Endothelial cell of umbilical vein (primary cell): ENCODE measurements around the gene LAIR1. TPM values are rescaled to one million over a fixed set of nuclear protein-coding genes. Genes with fewer than 3 reads are reported as not detected.

ENCODE experiments used
- BruUV-seq: library from RNA; stranded (reverse); fragments of 400-500 nt; replicated peaks from 2 replicates; lab custom pipeline; 2021; lab: Mats Ljungman, UMichigan
- CTCF ChIA-PET: fragments of 300-600, 350-600 bp; sonication (Branson Sonifier 250); formaldehyde crosslinking; loops from one replicate; lab custom pipeline; 2021; ENCODE audit warnings: antibody characterized with exemption, inconsistent platforms; lab: Charles Lee
- POLR2A ChIA-PET: fragments of 300-600, 350-600 bp; sonication (Branson Sonifier 250); formaldehyde crosslinking; loops from one replicate; lab custom pipeline; 2021; ENCODE audit warnings: antibody characterized with exemption, inconsistent platforms; lab: Charles Lee
- DNase-seq: peaks from one replicate; pipeline ENCODE4 v3.0.0-alpha.2; 2011; ENCODE audit warnings: low read depth, low spot score
- FAIRE-seq: peaks from 2 replicates; lab custom pipeline; 2011; peaks lifted over from hg19 to GRCh38; lab: Jason Lieb, UNC
- H2AFZ ChIP-seq: 2 replicates; pipeline ENCODE4 v1.6.0; 2012; ENCODE audit warnings: low read depth, low read length, control low read depth, inconsistent platforms
- H3K27ac ChIP-seq: 2 replicates; pipeline ENCODE4 v1.5.1; 2011; ENCODE audit warnings: low read depth, mild to moderate bottlenecking, control low read depth, low read length, moderate library complexity; ENCODE audit not compliant: insufficient read depth
- H3K27me3 ChIP-seq, 2 experiments: 2 replicates each; pipeline versions ENCODE4 v1.6.0 to v1.6.1; 2011; ENCODE audit warnings: low read length in 2 of 2, mixed read lengths in 1 of 2; ENCODE audit not compliant: control insufficient read depth in 2 of 2, insufficient read depth in 2 of 2
- H3K36me3 ChIP-seq, 2 experiments: 2 replicates in 1 of 2; 3 replicates in 1 of 2; pipeline ENCODE4 v1.5.1; 2011; ENCODE audit warnings: low read length in 2 of 2, mild to moderate bottlenecking in 1 of 2, moderate library complexity in 1 of 2; ENCODE audit not compliant: control insufficient read depth in 2 of 2, insufficient read depth in 2 of 2; ENCODE audit errors: extremely low read depth in 1 of 2
- H3K4me1 ChIP-seq: 3 replicates; pipeline ENCODE4 v1.5.1; 2011; ENCODE audit warnings: mild to moderate bottlenecking, low read length; ENCODE audit not compliant: control insufficient read depth, insufficient read depth; ENCODE audit errors: extremely low read depth
- H3K4me2 ChIP-seq: 2 replicates; pipeline ENCODE4 v1.6.1; 2011; ENCODE audit warnings: low read length, control low read depth, mixed read lengths; ENCODE audit not compliant: insufficient read depth
- H3K4me3 ChIP-seq, 3 experiments: fragments of 200-600 bp in 1 of 3; sonication (generic), shearing (Covaris generic) in 1 of 3; replicated peaks in 1 of 3; 2 replicates each; pipeline ENCODE4 v1.5.1; 2011 to 2016; ENCODE audit warnings: control low read depth in 3 of 3, low read length in 3 of 3, mild to moderate bottlenecking in 2 of 3, inconsistent platforms in 1 of 3, low read depth in 1 of 3, moderate library complexity in 1 of 3; ENCODE audit not compliant: insufficient read depth in 1 of 3
- H3K79me2 ChIP-seq: 2 replicates; pipeline ENCODE4 v1.6.0; 2012; ENCODE audit warnings: low read length, inconsistent platforms; ENCODE audit not compliant: control insufficient read depth, insufficient read depth
- H3K9ac ChIP-seq: replicated peaks from 2 replicates; pipeline ENCODE3; 2011; ENCODE audit warnings: low read length, control low read depth; ENCODE audit not compliant: insufficient read depth; ENCODE audit errors: extremely low read depth
- H3K9me1 ChIP-seq: replicated peaks from 3 replicates; pipeline ENCODE4 v1.6.0; 2011; ENCODE audit warnings: mild to moderate bottlenecking, low read length; ENCODE audit not compliant: control insufficient read depth, insufficient read depth; ENCODE audit errors: extremely low read depth
- H3K9me3 ChIP-seq: replicated peaks from 2 replicates; pipeline ENCODE4 v1.5.1; 2012; ENCODE audit warnings: low read length, inconsistent platforms; ENCODE audit not compliant: control insufficient read depth, insufficient read depth
- H4K20me1 ChIP-seq: replicated peaks from 2 replicates; pipeline ENCODE3; 2011; ENCODE audit warnings: mild to moderate bottlenecking, low read length; ENCODE audit not compliant: control insufficient read depth, insufficient read depth; ENCODE audit errors: extremely low read depth
- EZH2 ChIP-seq: IDR thresholded peaks from 2 replicates; pipeline ENCODE4 v1.6.1; 2012; ENCODE audit warnings: borderline replicate concordance, low read depth, mild to moderate bottlenecking, moderate library complexity, low read length, inconsistent platforms; ENCODE audit not compliant: severe bottlenecking
- FOS ChIP-seq: IDR thresholded peaks from 2 replicates; pipeline ENCODE4 v1.6.1; 2011; ENCODE audit warnings: mild to moderate bottlenecking, low read length, moderate library complexity, borderline replicate concordance; ENCODE audit not compliant: insufficient read depth
- GATA2 ChIP-seq: IDR thresholded peaks from 2 replicates; pipeline ENCODE4 v1.7.0; 2011; ENCODE audit warnings: low read depth, mild to moderate bottlenecking, moderate library complexity, mixed read lengths, low read length; ENCODE audit not compliant: insufficient read length, insufficient read depth
- JUN ChIP-seq: IDR thresholded peaks from 2 replicates; pipeline ENCODE4 v1.6.1; 2011; ENCODE audit warnings: borderline replicate concordance, low read depth; ENCODE audit not compliant: insufficient read length, insufficient read depth
- MYC ChIP-seq: IDR thresholded peaks from one replicate; pipeline ENCODE4 v1.6.1; 2011; ENCODE audit warnings: mild to moderate bottlenecking, low read depth, low read length
- POLR2A ChIP-seq: IDR thresholded peaks from 2 replicates; pipeline ENCODE4 v1.6.1; 2012; ENCODE audit warnings: low read depth, mild to moderate bottlenecking, control low read depth, low read length
- POLR2AphosphoS5 ChIP-seq: IDR thresholded peaks from 2 replicates; pipeline ENCODE4 v1.6.1; 2012; ENCODE audit warnings: low read depth, mild to moderate bottlenecking, control low read depth, low read length, moderate library complexity; ENCODE audit not compliant: insufficient read depth
- dilution Hi-C: fragments of 300-500 bp; cut with MboI; formaldehyde crosslinking; loops from one replicate; pipeline ENCODE4 v1.15.0; 2019; ENCODE audit warnings: low sequenced_read_pairs; ENCODE audit not compliant: extremely low pct_ligation_motif_present
- intact Hi-C: fragments of 100-400 bp; cut with micrococcal nuclease; formaldehyde crosslinking; loops from one replicate; pipeline ENCODE4 v1.10.0; 2022
- polyA plus RNA-seq, 4 experiments: library from polyadenylated mRNA; depleted of rRNA in 3 of 4; stranded (reverse) in 3 of 4; unstranded in 1 of 4; fragments of >200 nt; gene quantifications; 2 replicates each; pipeline versions ENCODE4 v1.2.1 to v1.2.3, GENCODE V29; 2011 to 2012; ENCODE audit warnings: missing spikeins in 1 of 4
- total RNA-seq: library from RNA; stranded (reverse); gene quantifications from 2 replicates; pipeline ENCODE4 v1.2.3, GENCODE V29; 2021
- TF ChIP-seq, protein P1 (sequence below), 2 donors: IDR thresholded peaks; 1 replicate in 1 of 2; 2 replicates in 1 of 2; pipeline ENCODE4 v1.5.1; 2011; ENCODE audit warnings: low read length in 2 of 2, mild to moderate bottlenecking in 2 of 2, moderate library complexity in 2 of 2, control low read depth in 1 of 2, inconsistent platforms in 1 of 2, low read depth in 1 of 2; ENCODE audit not compliant: insufficient read depth in 1 of 2; ENCODE audit errors: extremely low read depth in 1 of 2
- TF ChIP-seq, protein P2 (sequence below): IDR thresholded peaks from 2 replicates; pipeline ENCODE4 v1.6.1; 2011; ENCODE audit not compliant: insufficient read depth, insufficient read length

The LAIR1 gene
- total and polyA plus RNA-seq, 2 donors (not counting 3 experiments of a cell fraction or from before 2014, with no cell fraction given), result not detected

DNA sequence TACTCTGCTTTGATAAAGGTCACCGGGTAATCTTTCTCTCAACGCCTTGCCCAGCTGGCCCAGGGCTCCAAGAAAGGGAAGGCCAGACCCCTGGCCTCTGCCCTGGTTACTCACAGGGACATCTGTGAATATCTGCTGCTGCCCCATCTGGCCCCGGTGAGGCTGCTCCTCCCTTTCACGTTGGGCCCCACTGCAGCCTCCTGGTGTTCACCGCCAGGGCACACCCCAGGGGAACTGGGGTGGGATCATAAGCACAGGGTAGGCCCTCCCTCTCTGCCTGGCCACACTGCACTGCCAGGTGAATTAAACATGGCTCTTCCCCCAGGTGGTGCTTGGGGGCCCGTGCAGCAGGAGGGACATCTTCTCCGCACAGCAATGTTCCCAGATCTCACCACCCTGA, 12.7 kb downstream of the LAIR1 start:
- Histone ChIP-seq H3K27ac (no peak overlapping the region), H4K20me1 (no peaks in the 10 kb centered on the region), H3K4me2 (no peak overlapping the region), H3K36me3 (no peaks in the 10 kb centered on the region), H3K9ac (no peak overlapping the region), H3K27me3 (no peaks in the 10 kb centered on the region), H3K9me3 (no peaks in the 10 kb centered on the region), H3K4me3 (no peak overlapping the region), H3K9me1 (no peaks in the 10 kb centered on the region), H2AFZ (no peak overlapping the region), H3K79me2 (no peaks in the 10 kb centered on the region), H3K4me1 (no peaks in the 10 kb centered on the region)
- TF ChIP-seq FOS (no peak), POLR2AphosphoS5 (no peak), POLR2A (no peak), JUN (no peak), GATA2 (no peak), EZH2 (no peak), MYC (no peak)
- TF ChIP-seq, protein P1, sequence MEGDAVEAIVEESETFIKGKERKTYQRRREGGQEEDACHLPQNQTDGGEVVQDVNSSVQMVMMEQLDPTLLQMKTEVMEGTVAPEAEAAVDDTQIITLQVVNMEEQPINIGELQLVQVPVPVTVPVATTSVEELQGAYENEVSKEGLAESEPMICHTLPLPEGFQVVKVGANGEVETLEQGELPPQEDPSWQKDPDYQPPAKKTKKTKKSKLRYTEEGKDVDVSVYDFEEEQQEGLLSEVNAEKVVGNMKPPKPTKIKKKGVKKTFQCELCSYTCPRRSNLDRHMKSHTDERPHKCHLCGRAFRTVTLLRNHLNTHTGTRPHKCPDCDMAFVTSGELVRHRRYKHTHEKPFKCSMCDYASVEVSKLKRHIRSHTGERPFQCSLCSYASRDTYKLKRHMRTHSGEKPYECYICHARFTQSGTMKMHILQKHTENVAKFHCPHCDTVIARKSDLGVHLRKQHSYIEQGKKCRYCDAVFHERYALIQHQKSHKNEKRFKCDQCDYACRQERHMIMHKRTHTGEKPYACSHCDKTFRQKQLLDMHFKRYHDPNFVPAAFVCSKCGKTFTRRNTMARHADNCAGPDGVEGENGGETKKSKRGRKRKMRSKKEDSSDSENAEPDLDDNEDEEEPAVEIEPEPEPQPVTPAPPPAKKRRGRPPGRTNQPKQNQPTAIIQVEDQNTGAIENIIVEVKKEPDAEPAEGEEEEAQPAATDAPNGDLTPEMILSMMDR (IDR thresholded peaks at IDR 0.05; ENCODE audit: extremely low read depth in 1 of 2, insufficient read depth in 1 of 2, low read depth in 1 of 2, low read length in 2 of 2), result no peak
- TF ChIP-seq, protein P2, sequence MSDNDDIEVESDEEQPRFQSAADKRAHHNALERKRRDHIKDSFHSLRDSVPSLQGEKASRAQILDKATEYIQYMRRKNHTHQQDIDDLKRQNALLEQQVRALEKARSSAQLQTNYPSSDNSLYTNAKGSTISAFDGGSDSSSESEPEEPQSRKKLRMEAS, result no peak
- CTCF ChIA-PET, result no interaction called here
- dilution Hi-C loops (no loop called here), intact Hi-C loops (no loop called here)
- BruUV-seq, result no TSS peak
- no peak for FAIRE-seq
- no peak for DNase-seq
- POLR2A ChIA-PET, result no interaction called here
